ENCODE data around the gene ZNF844. TPM values are rescaled to one million over a fixed set of nuclear protein-coding genes. Genes with fewer than 3 reads are reported as not detected.

Gene ZNF844
- total and polyA plus RNA-seq, 2 of the 8 experiments (the other 6 are each of a cell fraction or from before 2014, with no cell fraction given), result 3.1 to 9.8 TPM

GRCh38 chr19:12095111-12095790 is 30.7 kb downstream of the ZNF844 start:
- FAIRE-seq (no peak), DNase-seq (ENCODE audit: low read depth in 1 of 2, low spot score in 2 of 2) (no peak)
- Histone ChIP-seq H3K79me1 (ENCODE audit: low read depth, low read length) (peaks cover 3% of the 10 kb centered on the region; the same call in 1 of the 2 replicates), H4K91ac (replicated peaks; ENCODE audit: insufficient read length, low read length) (no peak overlapping the region), H4K8ac (ENCODE audit: extremely low read depth, insufficient read depth, low read length) (no peak overlapping the region), H3K27me3 (replicated peaks in 1 of 4; ENCODE audit: control insufficient read depth in 3 of 4, extremely low read depth in 1 of 4, insufficient read depth in 3 of 4, low read length in 3 of 4) (no peaks in the 10 kb centered on the region), H3K27ac (ENCODE audit: low read depth, low read length) (no peak overlapping the region), H2BK20ac (ENCODE audit: low read length) (no peak overlapping the region), H3K14ac (ENCODE audit: insufficient read length) (no peak overlapping the region), H3K23me2 (ENCODE audit: low read depth, low read length) (0 out of 2 replicates have a peak, but pooled peaks cover 2% of the 10 kb centered on the region), H2BK15ac (ENCODE audit: low read length) (no peak overlapping the region), H3K4me3 (ENCODE audit: extremely low read depth in 1 of 4, insufficient read depth in 2 of 4, low read depth in 3 of 4, low read length in 4 of 4) (no peak overlapping the region), H2BK5ac (ENCODE audit: low read depth, low read length) (no peak overlapping the region), H3K23ac (ENCODE audit: insufficient read length) (no peak overlapping the region), H3K9ac (replicated peaks in 1 of 4; ENCODE audit: extremely low read depth in 1 of 4, low read depth in 3 of 4, low read length in 3 of 4) (no peak overlapping the region), H3K9me3 (ENCODE audit: insufficient read depth in 2 of 2, low read depth in 1 of 2, low read length in 1 of 2) (peaks cover 13 to 14% of the 10 kb centered on the region in 2 experiments; a peak in 2 of 4 replicates), H2BK120ac (replicated peaks; ENCODE audit: low read depth, low read length) (no peak overlapping the region), H3K4me1 (replicated peaks in 1 of 4; ENCODE audit: control insufficient read depth in 3 of 4, insufficient read depth in 4 of 4, low read length in 3 of 4) (no peaks in the 10 kb centered on the region; a peak in 1 of 7 replicates), H3K36me3 (ENCODE audit: control insufficient read depth in 2 of 4, insufficient read depth in 4 of 4, low read length in 3 of 4) (peaks cover 2 to 46% (median 23%) of the 10 kb centered on the region in 4 experiments; a peak in 6 of 8 replicates), H3K18ac (ENCODE audit: extremely low read depth, low read length) (no peak overlapping the region), H4K20me1 (replicated peaks in 1 of 2; ENCODE audit: control insufficient read depth in 1 of 2, insufficient read depth in 2 of 2, low read length in 2 of 2) (no peaks in the 10 kb centered on the region), H2BK12ac (ENCODE audit: low read depth, low read length) (no peak overlapping the region), H2AFZ (ENCODE audit: low read length) (no peak overlapping the region), H2AK5ac (ENCODE audit: low read depth, low read length) (no peak overlapping the region), H3K56ac (replicated peaks; ENCODE audit: insufficient read length, low read depth, low read length) (no peak overlapping the region), H4K5ac (ENCODE audit: insufficient read length, low read depth, low read length) (no peak overlapping the region), H3K79me2 (ENCODE audit: control insufficient read depth in 1 of 2, insufficient read depth in 2 of 2, low read length in 2 of 2) (peaks cover 0 to 58% of the 10 kb centered on the region in 2 experiments; a peak in 3 of 4 replicates), H3K4ac (replicated peaks; ENCODE audit: insufficient read length, low read depth, low read length) (no peak overlapping the region), H3K4me2 (ENCODE audit: insufficient read depth in 1 of 2, low read depth in 2 of 2, low read length in 2 of 2) (no peak overlapping the region)
- WGBS, 2 experiments (ENCODE audit: extremely low coverage in 1 of 2, insufficient coverage in 1 of 2, insufficient read length in 1 of 2, insufficient replicate concordance in 2 of 2, low coverage in 1 of 2, low lambda C conversion rate in 2 of 2, missing lambda C conversion rate in 1 of 2), result 99% methylated on average over 4 of the region's 4 CpGs; no CpG with 5 or more reads in 1 of the 2 experiments
- TF ChIP-seq USF2 (IDR thresholded peaks at IDR 0.05; ENCODE audit: low read length), result no peak
- ChIA-PET CTCF (ENCODE audit: partially characterized antibody) (interaction anchor here (0.6 to 1.1 kb wide), 3 partner anchors 31 to 46 kb away, joined by 3 to 4 read pairs (median 3); no protein-coding TSS in a partner anchor), POLR2A (ENCODE audit: partially characterized antibody) (interaction anchor here (0.9 to 2.3 kb wide), 8 partner anchors 8 to 50 kb away, joined by 3 to 7 read pairs (median 3); partner anchors contain the start of genes ZNF20 and ZNF878)

Data from H1 (cell line).